Measurements from ENCODE around the gene DDO. TPM values are rescaled to one million over a fixed set of nuclear protein-coding genes. Genes with fewer than 3 reads are reported as not detected.
A peak's percentile ranks its signal among the peaks of the same experiment; 100 is the strongest.

The DDO gene
- total RNA-seq, 6 experiments from 2014 or later: 4.6 to 9.4 (median 6.4) TPM

- no peaks in the 10 kb centered on the region for H3K9me3 ChIP-seq
- no peaks in the 10 kb centered on the region for H3K36me3 ChIP-seq
- 39% methylated on average over 4 of the region's 4 CpGs for WGBS (ENCODE audit: insufficient coverage, low coverage, low lambda C conversion rate, missing lambda C conversion rate)
- no peak overlapping the region for H3K4me3 ChIP-seq
- no peaks in the 10 kb centered on the region for H3K4me1 ChIP-seq
- DNase-seq (no peak), ATAC-seq (no peak)
- intact Hi-C loops (cut with DNase I): loop anchor here in 1 of 2 donors (10.0 kb wide), 2 partner anchors 220 to 540 kb away; partner anchors contain the start of gene WASF1
- TF ChIP-seq POLR2A (IDR thresholded peaks at IDR 0.05): no peak
- TF ChIP-seq, protein P1, sequence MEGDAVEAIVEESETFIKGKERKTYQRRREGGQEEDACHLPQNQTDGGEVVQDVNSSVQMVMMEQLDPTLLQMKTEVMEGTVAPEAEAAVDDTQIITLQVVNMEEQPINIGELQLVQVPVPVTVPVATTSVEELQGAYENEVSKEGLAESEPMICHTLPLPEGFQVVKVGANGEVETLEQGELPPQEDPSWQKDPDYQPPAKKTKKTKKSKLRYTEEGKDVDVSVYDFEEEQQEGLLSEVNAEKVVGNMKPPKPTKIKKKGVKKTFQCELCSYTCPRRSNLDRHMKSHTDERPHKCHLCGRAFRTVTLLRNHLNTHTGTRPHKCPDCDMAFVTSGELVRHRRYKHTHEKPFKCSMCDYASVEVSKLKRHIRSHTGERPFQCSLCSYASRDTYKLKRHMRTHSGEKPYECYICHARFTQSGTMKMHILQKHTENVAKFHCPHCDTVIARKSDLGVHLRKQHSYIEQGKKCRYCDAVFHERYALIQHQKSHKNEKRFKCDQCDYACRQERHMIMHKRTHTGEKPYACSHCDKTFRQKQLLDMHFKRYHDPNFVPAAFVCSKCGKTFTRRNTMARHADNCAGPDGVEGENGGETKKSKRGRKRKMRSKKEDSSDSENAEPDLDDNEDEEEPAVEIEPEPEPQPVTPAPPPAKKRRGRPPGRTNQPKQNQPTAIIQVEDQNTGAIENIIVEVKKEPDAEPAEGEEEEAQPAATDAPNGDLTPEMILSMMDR (IDR thresholded peaks at IDR 0.05): no peak
- H3K27me3 ChIP-seq: no peaks in the 10 kb centered on the region
- H3K27ac ChIP-seq: no peak overlapping the region
Measured at GRCh38 chr6:110395221-110395620, 20.2 kb downstream of the DDO start.

DNA sequence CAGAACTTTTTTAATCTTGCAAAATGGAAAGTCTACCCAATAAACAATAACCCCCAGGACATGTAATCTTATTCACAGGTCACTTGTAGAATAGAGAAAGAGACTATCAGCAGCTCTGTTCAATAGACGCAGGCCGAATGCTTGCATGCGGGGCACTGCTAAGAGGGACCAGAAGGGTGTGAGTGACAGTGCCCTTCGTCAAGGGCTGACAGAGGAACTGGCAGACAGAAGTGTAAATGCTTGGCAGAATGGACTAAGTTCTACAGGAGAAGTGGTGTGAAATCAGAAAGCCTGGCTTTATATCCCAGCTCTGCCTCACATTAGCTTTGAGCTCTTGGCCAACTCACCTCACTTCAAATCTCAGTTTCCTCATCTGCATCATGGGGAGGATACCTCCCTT is 21.0 kb downstream of the DDO start:
- H3K36me3 ChIP-seq: no peaks in the 10 kb centered on the region
- no peaks in the 10 kb centered on the region for H3K9me3 ChIP-seq
- TF ChIP-seq, protein P1 (IDR thresholded peaks at IDR 0.05): no peak
- TF ChIP-seq POLR2A (IDR thresholded peaks at IDR 0.05): no peak
- intact Hi-C loops (cut with DNase I): loop anchor here in 1 of 2 donors (10.0 kb wide), 2 partner anchors 220 to 540 kb away; partner anchors contain the start of gene WASF1
- no peak overlapping the region for H3K27ac ChIP-seq
- WGBS (ENCODE audit: insufficient coverage, low coverage, low lambda C conversion rate, missing lambda C conversion rate): 87% methylated on average over 4 of the region's 4 CpGs
- no peak overlapping the region for H3K4me3 ChIP-seq
- H3K4me1 ChIP-seq: no peaks in the 10 kb centered on the region
- H3K27me3 ChIP-seq: no peaks in the 10 kb centered on the region
- no peak for DNase-seq
- no peak for ATAC-seq

GRCh38 chr6:110392727-110393126 is 22.6 kb downstream of the DDO start:
- no peak for TF ChIP-seq POLR2A (IDR thresholded peaks at IDR 0.05)
- TF ChIP-seq, protein P1 (IDR thresholded peaks at IDR 0.05): no peak
- no peak overlapping the region for H3K27ac ChIP-seq
- no peak overlapping the region for H3K4me3 ChIP-seq
- DNase-seq (no peak), ATAC-seq (peak in 1 of 4 donors; percentile 22)
- H3K27me3 ChIP-seq: no peaks in the 10 kb centered on the region
- no peaks in the 10 kb centered on the region for H3K36me3 ChIP-seq
- WGBS (ENCODE audit: insufficient coverage, low coverage, low lambda C conversion rate, missing lambda C conversion rate): 82% methylated on average over 3 of the region's 9 CpGs
- H3K9me3 ChIP-seq: no peaks in the 10 kb centered on the region
- H3K4me1 ChIP-seq: no peaks in the 10 kb centered on the region
- intact Hi-C loops (cut with DNase I): loop anchor here in 1 of 2 donors (10.0 kb wide), 2 partner anchors 218 to 538 kb away; partner anchors contain the start of gene WASF1

- no peak for ATAC-seq
- Histone ChIP-seq H3K9me3 (no peaks in the 10 kb centered on the region), H3K27me3 (no peaks in the 10 kb centered on the region), H3K4me1 (no peaks in the 10 kb centered on the region), H3K36me3 (no peaks in the 10 kb centered on the region), H3K27ac (no peak overlapping the region), H3K4me3 (no peak overlapping the region)
- intact Hi-C loops (cut with DNase I): loop anchor here in 1 of 2 donors (10.0 kb wide), 2 partner anchors 216 to 536 kb away; partner anchors contain the start of gene WASF1
- no peak for DNase-seq
- WGBS (ENCODE audit: insufficient coverage, low coverage, low lambda C conversion rate, missing lambda C conversion rate): 34% methylated on average over 2 of the region's 2 CpGs
- TF ChIP-seq POLR2A (IDR thresholded peaks at IDR 0.05): no peak
- TF ChIP-seq, protein P1 (IDR thresholded peaks at IDR 0.05): no peak
Measured at GRCh38 chr6:110390404-110390803, 25.0 kb downstream of the DDO start.
